CD4-positive, CD25-positive, alpha-beta regulatory T cell (primary cell): ENCODE results near the gene EGFL8. TPM values are rescaled to one million over a fixed set of nuclear protein-coding genes. Genes with fewer than 3 reads are reported as not detected.
"Not testable (repeated sequence)": the region's sequence is repeated elsewhere in the genome, so short reads cannot be mapped to it uniquely, and the experiment has no call there.

ENCODE experiments used
- ATAC-seq, 2 donors: fragments of 150-1000 bp; cut with Tn5 transposase; one replicate each; pipeline ENCODE4 v1.10.0; 2021; ENCODE audit warnings: low read depth in 2 of 2, moderate number of reproducible peaks in 2 of 2, moderate library complexity in 1 of 2
- DNase-seq, 3 donors: peaks; one replicate each; pipeline versions ENCODE4 v3.0.0 to v3.0.0-alpha.2; 2012 to 2022; ENCODE audit warnings: mixed read lengths in 1 of 3
- H3K27ac ChIP-seq: one replicate; pipeline ENCODE4 v1.7.0; 2013; ENCODE audit warnings: mild to moderate bottlenecking, low read length; ENCODE audit not compliant: insufficient read depth, poor library complexity, severe bottlenecking
- H3K27me3 ChIP-seq: one replicate; pipeline ENCODE4 v1.7.0; 2013; ENCODE audit warnings: low read length; ENCODE audit not compliant: control insufficient read depth, insufficient read depth
- H3K36me3 ChIP-seq: one replicate; pipeline ENCODE4 v1.7.0; 2013; ENCODE audit warnings: mild to moderate bottlenecking, low read length, moderate library complexity; ENCODE audit not compliant: control insufficient read depth, insufficient read depth
- H3K4me1 ChIP-seq: 2 replicates; pipeline ENCODE4 v1.7.0; 2013; ENCODE audit warnings: mild to moderate bottlenecking, low read length; ENCODE audit not compliant: insufficient read depth, control insufficient read depth, poor library complexity, severe bottlenecking
- H3K4me3 ChIP-seq: one replicate; pipeline ENCODE4 v1.7.0; 2013; ENCODE audit warnings: low read depth, mild to moderate bottlenecking, low read length, moderate library complexity
- H3K9me3 ChIP-seq, 2 experiments: 1 replicate in 1 of 2; 2 replicates in 1 of 2; pipeline ENCODE4 v1.7.0; 2013; ENCODE audit warnings: low read length in 2 of 2, mild to moderate bottlenecking in 1 of 2, moderate library complexity in 1 of 2; ENCODE audit not compliant: control insufficient read depth in 2 of 2
- H3K27ac Mint-ChIP-seq, 3 donors: one replicate each; pipeline ENCODE4 v1.8.0; 2020 to 2022; ENCODE audit warnings: mild to moderate bottlenecking in 3 of 3, mixed read lengths in 3 of 3, moderate library complexity in 2 of 3
- H3K27me3 Mint-ChIP-seq: one replicate; pipeline ENCODE4 v1.8.0; 2022; ENCODE audit warnings: mild to moderate bottlenecking, mixed read lengths
- H3K36me3 Mint-ChIP-seq: one replicate; pipeline ENCODE4 v1.8.0; 2020; ENCODE audit warnings: mixed read lengths
- H3K4me1 Mint-ChIP-seq, 4 donors: one replicate each; pipeline ENCODE4 v1.8.0; 2020 to 2022; ENCODE audit warnings: mixed read lengths in 4 of 4, mild to moderate bottlenecking in 1 of 4
- H3K4me3 Mint-ChIP-seq, 4 donors: one replicate each; pipeline ENCODE4 v1.8.0; 2020 to 2022; ENCODE audit warnings: mild to moderate bottlenecking in 4 of 4, mixed read lengths in 4 of 4, moderate library complexity in 3 of 4
- H3K9me3 Mint-ChIP-seq, 7 donors: one replicate each; pipeline ENCODE4 v1.8.0; 2020 to 2022; ENCODE audit warnings: mixed read lengths in 7 of 7, mild to moderate bottlenecking in 3 of 7, moderate library complexity in 2 of 7
- polyA plus RNA-seq, 4 donors: library from polyadenylated mRNA; unstranded; fragments of 300-500 nt; fragmentation: Illumina TruSeq; gene quantifications; one replicate each; pipeline ENCODE4 v1.2.3, GENCODE V29; 2021
- total RNA-seq: library from RNA; stranded (reverse); gene quantifications from one replicate; pipeline ENCODE4 v1.2.3, GENCODE V29; 2022

Gene EGFL8
- total and polyA plus RNA-seq, 5 donors from 2014 or later = 0.60 to 9.9 TPM; not detected in 3

GRCh38 chr6:32210191-32210601, 45.8 kb downstream of the EGFL8 start:
- Mint-ChIP-seq H3K36me3 (no peaks in the 10 kb centered on the region), H3K27me3 (peaks cover 11% of the 10 kb centered on the region), H3K4me1 (no peaks in the 10 kb centered on the region), H3K9me3 (no peaks in the 10 kb centered on the region), H3K27ac (peak overlapping the region in 1 of 3 donors; percentile 71), H3K4me3 (no peak overlapping the region)
- Histone ChIP-seq H3K27ac (no peak overlapping the region), H3K4me1 (no peaks in the 10 kb centered on the region), H3K27me3 (no peaks in the 10 kb centered on the region), H3K9me3 (no peaks in the 10 kb centered on the region), H3K4me3 (no peak overlapping the region), H3K36me3 (no peaks in the 10 kb centered on the region)
- no peak for DNase-seq
- ATAC-seq = no peak

GRCh38 chr6:32211432-32211831, 47.0 kb downstream of the EGFL8 start:
- not testable (repeated sequence) for H3K4me1 ChIP-seq, H3K27me3 ChIP-seq, H3K27ac ChIP-seq, H3K36me3 ChIP-seq, ATAC-seq, H3K9me3 Mint-ChIP-seq, H3K9me3 ChIP-seq, DNase-seq, H3K36me3 Mint-ChIP-seq, H3K4me3 Mint-ChIP-seq, H3K4me1 Mint-ChIP-seq, H3K4me3 ChIP-seq
- Mint-ChIP-seq H3K27ac (peak overlapping the region in 1 of 3 donors; percentile 7), H3K27me3 (peaks cover 18% of the 10 kb centered on the region)

- no peak overlapping the region for H3K27ac ChIP-seq
- Mint-ChIP-seq H3K9me3 (no peaks in the 10 kb centered on the region), H3K4me1 (no peaks in the 10 kb centered on the region), H3K36me3 (no peaks in the 10 kb centered on the region), H3K27ac (peak overlapping the region; percentile 7 to 72 (median 70)), H3K27me3 (peaks cover 16% of the 10 kb centered on the region), H3K4me3 (no peak overlapping the region)
- H3K36me3 ChIP-seq = no peaks in the 10 kb centered on the region
- no peaks in the 10 kb centered on the region for H3K27me3 ChIP-seq
- ATAC-seq = no peak
- H3K4me3 ChIP-seq = no peak overlapping the region
- H3K4me1 ChIP-seq = no peaks in the 10 kb centered on the region
- no peaks in the 10 kb centered on the region for H3K9me3 ChIP-seq
- DNase-seq = no peak
Observed at GRCh38 chr6:32212076-32212760, 47.8 kb downstream of the EGFL8 start.

- H3K36me3 ChIP-seq = no peaks in the 10 kb centered on the region
- Mint-ChIP-seq H3K9me3 (no peaks in the 10 kb centered on the region), H3K4me1 (peaks cover 0 to 3% (median 0%) of the 10 kb centered on the region in 4 donors), H3K4me3 (no peak overlapping the region), H3K27me3 (peaks cover 16% of the 10 kb centered on the region), H3K36me3 (no peaks in the 10 kb centered on the region), H3K27ac (peak overlapping the region in 1 of 3 donors; percentile 15)
- no peak overlapping the region for H3K4me3 ChIP-seq
- H3K27ac ChIP-seq = no peak overlapping the region
- H3K27me3 ChIP-seq = no peaks in the 10 kb centered on the region
- H3K9me3 ChIP-seq = no peaks in the 10 kb centered on the region
- DNase-seq (no peak), ATAC-seq (no peak)
- H3K4me1 ChIP-seq = no peaks in the 10 kb centered on the region
Observed at GRCh38 chr6:32213649-32214048, 49.3 kb downstream of the EGFL8 start.

GRCh38 chr6:32214126-32214525, 49.7 kb downstream of the EGFL8 start:
- no peaks in the 10 kb centered on the region for H3K36me3 Mint-ChIP-seq
- Histone ChIP-seq H3K4me1 (no peaks in the 10 kb centered on the region), H3K27ac (no peak overlapping the region), H3K4me3 (no peak overlapping the region), H3K9me3 (no peaks in the 10 kb centered on the region), H3K36me3 (no peaks in the 10 kb centered on the region), H3K27me3 (no peaks in the 10 kb centered on the region)
- no peak overlapping the region for H3K4me3 Mint-ChIP-seq
- ATAC-seq (no peak), DNase-seq (no peak)
- peak overlapping the region in 1 of 3 donors; percentile 52 for H3K27ac Mint-ChIP-seq
- peaks cover 0 to 3% (median 0%) of the 10 kb centered on the region in 4 donors for H3K4me1 Mint-ChIP-seq
- H3K9me3 Mint-ChIP-seq = no peaks in the 10 kb centered on the region
- H3K27me3 Mint-ChIP-seq = peaks cover 17% of the 10 kb centered on the region

GRCh38 chr6:32215617-32216016, 51.2 kb downstream of the EGFL8 start:
- H3K9me3 Mint-ChIP-seq = no peaks in the 10 kb centered on the region
- no peak overlapping the region for H3K4me3 Mint-ChIP-seq
- Histone ChIP-seq H3K4me3 (no peak overlapping the region), H3K27me3 (no peaks in the 10 kb centered on the region), H3K27ac (no peak overlapping the region), H3K36me3 (no peaks in the 10 kb centered on the region), H3K4me1 (no peaks in the 10 kb centered on the region), H3K9me3 (no peaks in the 10 kb centered on the region)
- no peak for DNase-seq
- peak overlapping the region in 1 of 3 donors; percentile 23 for H3K27ac Mint-ChIP-seq
- H3K27me3 Mint-ChIP-seq = peaks cover 22% of the 10 kb centered on the region
- H3K4me1 Mint-ChIP-seq = peaks cover 0 to 7% (median 0%) of the 10 kb centered on the region in 4 donors
- ATAC-seq = no peak
- no peaks in the 10 kb centered on the region for H3K36me3 Mint-ChIP-seq

GRCh38 chr6:32216285-32216684, 51.9 kb downstream of the EGFL8 start:
- DNase-seq = no peak
- no peak for ATAC-seq
- H3K27me3 ChIP-seq = no peaks in the 10 kb centered on the region
- no peak overlapping the region for H3K27ac ChIP-seq
- Mint-ChIP-seq H3K4me1 (peaks cover 0 to 7% (median 0%) of the 10 kb centered on the region in 4 donors), H3K4me3 (no peak overlapping the region), H3K9me3 (no peaks in the 10 kb centered on the region), H3K36me3 (no peaks in the 10 kb centered on the region), H3K27ac (no peak overlapping the region), H3K27me3 (peaks cover 22% of the 10 kb centered on the region)
- no peak overlapping the region for H3K4me3 ChIP-seq
- no peaks in the 10 kb centered on the region for H3K4me1 ChIP-seq
- H3K9me3 ChIP-seq = no peaks in the 10 kb centered on the region
- no peaks in the 10 kb centered on the region for H3K36me3 ChIP-seq

- ATAC-seq (no peak), DNase-seq (no peak)
- H3K9me3 Mint-ChIP-seq = no peaks in the 10 kb centered on the region
- no peaks in the 10 kb centered on the region for H3K9me3 ChIP-seq
- H3K27me3 ChIP-seq = no peaks in the 10 kb centered on the region
- H3K36me3 ChIP-seq = no peaks in the 10 kb centered on the region
- no peak overlapping the region for H3K4me3 Mint-ChIP-seq
- no peak overlapping the region for H3K27ac ChIP-seq
- H3K27me3 Mint-ChIP-seq = peaks cover 27% of the 10 kb centered on the region
- no peak overlapping the region for H3K4me3 ChIP-seq
- H3K27ac Mint-ChIP-seq = no peak overlapping the region
- H3K36me3 Mint-ChIP-seq = no peaks in the 10 kb centered on the region
- peaks cover 0 to 7% (median 0%) of the 10 kb centered on the region in 4 donors for H3K4me1 Mint-ChIP-seq
- H3K4me1 ChIP-seq = no peaks in the 10 kb centered on the region
Observed at GRCh38 chr6:32216998-32217397, 52.6 kb downstream of the EGFL8 start.
